ENCODE measurements around the gene SPSB4. TPM values are rescaled to one million over a fixed set of nuclear protein-coding genes. Genes with fewer than 3 reads are reported as not detected.

The SPSB4 gene
- total RNA-seq, 1 experiment from 2014 or later: 0.05 TPM

Other genes with a start within 250 kb of the SPSB4 start
- gene SLC25A36, start 109.5 kb upstream of the SPSB4 start, total RNA-seq (2021; ENCODE audit: unreplicated experiment): 69.5 TPM
- 1.4 TPM for gene PXYLP1, start 180.5 kb downstream of the SPSB4 start, total RNA-seq (2021; ENCODE audit: unreplicated experiment)